ENCODE results near the gene PKD1. TPM values are rescaled to one million over a fixed set of nuclear protein-coding genes. Genes with fewer than 3 reads are reported as not detected.
A peak's percentile ranks its signal among the peaks of the same experiment; 100 is the strongest.

PKD1 gene
- total RNA-seq, 1 donor from 2014 or later, result 80.2 TPM

GRCh38 chr16:2090777-2091546 is 44.7 kb downstream of the PKD1 start:
- TF ChIP-seq CTCF (conservative IDR thresholded peaks at IDR 0.05; ENCODE audit: low read depth, low read length), result peak; percentile 44
- no peak for DNase-seq (ENCODE audit: low read depth)
- peak overlapping the region; percentile 36 for H3K4me3 ChIP-seq (ENCODE audit: low read depth, low read length)

GRCh38 chr16:2090481-2090776 is 45.3 kb downstream of the PKD1 start:
- H3K4me3 ChIP-seq (ENCODE audit: low read depth, low read length), result peak overlapping the region; percentile 36
- TF ChIP-seq CTCF (conservative IDR thresholded peaks at IDR 0.05; ENCODE audit: low read depth, low read length), result no peak
- DNase-seq (ENCODE audit: low read depth), result no peak

- DNase-seq (ENCODE audit: low read depth), result no peak
- TF ChIP-seq CTCF (conservative IDR thresholded peaks at IDR 0.05; ENCODE audit: low read depth, low read length), result no peak
- H3K4me3 ChIP-seq (ENCODE audit: low read depth, low read length), result peak overlapping the region; percentile 36
Observed at GRCh38 chr16:2089706-2090480, 45.8 kb downstream of the PKD1 start.

DNA sequence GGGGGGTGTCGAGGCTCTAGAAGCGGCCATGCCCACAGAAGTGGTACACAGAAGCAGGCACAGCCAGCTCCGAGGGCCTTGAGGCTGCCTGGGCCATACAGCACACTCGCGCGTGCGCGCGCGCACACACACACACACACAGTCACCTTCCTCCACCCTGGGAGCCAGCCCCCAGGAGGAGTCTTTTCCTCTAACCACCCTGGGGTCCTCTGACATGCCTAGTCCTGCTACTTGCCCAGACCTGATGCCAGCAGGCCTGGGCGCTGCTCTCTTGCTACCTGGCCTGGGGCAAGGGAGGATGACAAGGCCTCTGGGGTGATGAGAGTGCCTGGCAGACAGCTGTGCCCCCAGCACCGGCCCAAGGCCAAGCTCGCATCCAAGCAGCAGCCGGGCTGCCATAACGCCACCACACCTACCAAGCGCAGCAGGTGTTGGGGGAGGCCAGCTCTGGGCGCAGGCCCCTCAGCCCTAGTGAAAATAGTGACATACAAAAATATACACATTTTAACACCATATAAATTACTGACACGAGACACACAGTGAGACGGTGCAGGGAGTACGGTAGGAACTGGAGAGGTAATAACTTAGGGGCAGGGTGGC is 46.8 kb downstream of the PKD1 start:
- TF ChIP-seq CTCF (conservative IDR thresholded peaks at IDR 0.05; ENCODE audit: low read depth, low read length), result no peak
- no peak for DNase-seq (ENCODE audit: low read depth)
- no peak overlapping the region for H3K4me3 ChIP-seq (ENCODE audit: low read depth, low read length)

DNA sequence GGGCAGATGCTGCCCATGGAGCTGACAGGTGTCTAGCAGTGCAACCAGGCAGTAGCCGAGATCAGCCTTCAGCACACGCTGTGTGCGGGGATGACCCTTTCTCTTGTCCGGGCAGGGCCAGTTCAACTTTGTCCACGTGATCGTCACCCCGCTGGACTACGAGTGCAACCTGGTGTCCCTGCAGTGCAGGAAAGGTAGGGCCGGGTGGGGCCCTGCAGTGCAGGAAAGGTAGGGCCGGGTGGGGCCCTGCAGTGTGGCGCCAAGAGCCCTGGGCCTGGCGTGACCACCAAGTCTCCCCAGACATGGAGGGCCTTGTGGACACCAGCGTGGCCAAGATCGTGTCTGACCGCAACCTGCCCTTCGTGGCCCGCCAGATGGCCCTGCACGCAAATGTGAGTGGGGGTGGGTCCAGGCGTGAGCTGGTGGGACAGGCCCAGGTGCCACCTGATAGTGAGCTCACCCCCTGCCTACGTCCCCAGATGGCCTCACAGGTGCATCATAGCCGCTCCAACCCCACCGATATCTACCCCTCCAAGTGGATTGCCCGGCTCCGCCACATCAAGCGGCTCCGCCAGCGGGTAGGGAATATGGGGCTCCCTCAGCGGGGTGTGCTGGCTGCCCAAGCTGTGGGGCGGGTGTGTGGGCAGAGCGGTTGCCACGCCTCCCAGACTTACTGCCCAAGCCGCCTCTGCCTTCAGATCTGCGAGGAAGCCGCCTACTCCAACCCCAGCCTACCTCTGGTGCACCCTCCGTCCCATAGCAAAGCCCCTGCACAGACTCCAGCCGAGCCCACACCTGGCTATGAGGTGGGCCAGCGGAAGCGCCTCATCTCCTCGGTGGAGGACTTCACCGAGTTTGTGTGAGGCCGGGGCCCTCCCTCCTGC is 47.7 kb downstream of the PKD1 start:
- no peak overlapping the region for H3K4me3 ChIP-seq (ENCODE audit: low read depth, low read length)
- DNase-seq (ENCODE audit: low read depth), result no peak
- TF ChIP-seq CTCF (conservative IDR thresholded peaks at IDR 0.05; ENCODE audit: low read depth, low read length), result no peak

GRCh38 chr16:2086812-2087747 is 48.6 kb downstream of the PKD1 start:
- H3K4me3 ChIP-seq (ENCODE audit: low read depth, low read length), result no peak overlapping the region
- DNase-seq (ENCODE audit: low read depth), result no peak
- no peak for TF ChIP-seq CTCF (conservative IDR thresholded peaks at IDR 0.05; ENCODE audit: low read depth, low read length)

Measured in epithelial cell of proximal tubule (primary cell).